DMS 273 (cell line): Measurements from ENCODE around the gene FOXP3.
"Not testable (repeated sequence)": the region's sequence is repeated elsewhere in the genome, so short reads cannot be mapped to it uniquely, and the experiment has no call there.

Source experiments
- DNase-seq: peaks from one replicate; lab custom pipeline; 2025; ENCODE audit not compliant: unreplicated experiment; lab: John Stamatoyannopoulos, UW

FOXP3 gene, protein sequence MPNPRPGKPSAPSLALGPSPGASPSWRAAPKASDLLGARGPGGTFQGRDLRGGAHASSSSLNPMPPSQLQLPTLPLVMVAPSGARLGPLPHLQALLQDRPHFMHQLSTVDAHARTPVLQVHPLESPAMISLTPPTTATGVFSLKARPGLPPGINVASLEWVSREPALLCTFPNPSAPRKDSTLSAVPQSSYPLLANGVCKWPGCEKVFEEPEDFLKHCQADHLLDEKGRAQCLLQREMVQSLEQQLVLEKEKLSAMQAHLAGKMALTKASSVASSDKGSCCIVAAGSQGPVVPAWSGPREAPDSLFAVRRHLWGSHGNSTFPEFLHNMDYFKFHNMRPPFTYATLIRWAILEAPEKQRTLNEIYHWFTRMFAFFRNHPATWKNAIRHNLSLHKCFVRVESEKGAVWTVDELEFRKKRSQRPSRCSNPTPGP

DNA sequence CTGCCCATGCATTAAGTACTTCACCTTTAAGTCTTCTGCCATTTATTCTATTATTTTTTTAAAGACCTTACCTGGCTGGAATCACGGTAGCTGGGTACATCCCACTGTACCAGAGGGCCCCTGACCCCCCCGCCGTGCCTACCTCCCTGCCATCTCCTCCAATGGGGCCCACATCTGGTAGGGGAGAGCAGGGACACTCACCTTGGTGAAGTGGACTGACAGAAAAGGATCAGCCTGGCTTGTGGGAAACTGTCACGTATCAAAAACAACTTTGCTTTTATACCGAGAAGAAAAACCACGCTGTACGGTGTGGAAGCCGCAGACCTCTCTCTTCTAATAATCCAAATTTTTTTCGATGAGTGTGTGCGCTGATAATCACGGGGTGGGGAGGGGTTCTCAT lies at the start of gene FOXP3:
Gene FOXP3, minus strand, starts transcription at position 251 of the 400 bp plus-strand sequence. CDS start 6,205 bp downstream, outside the sequence.
- no peak for DNase-seq

DNA sequence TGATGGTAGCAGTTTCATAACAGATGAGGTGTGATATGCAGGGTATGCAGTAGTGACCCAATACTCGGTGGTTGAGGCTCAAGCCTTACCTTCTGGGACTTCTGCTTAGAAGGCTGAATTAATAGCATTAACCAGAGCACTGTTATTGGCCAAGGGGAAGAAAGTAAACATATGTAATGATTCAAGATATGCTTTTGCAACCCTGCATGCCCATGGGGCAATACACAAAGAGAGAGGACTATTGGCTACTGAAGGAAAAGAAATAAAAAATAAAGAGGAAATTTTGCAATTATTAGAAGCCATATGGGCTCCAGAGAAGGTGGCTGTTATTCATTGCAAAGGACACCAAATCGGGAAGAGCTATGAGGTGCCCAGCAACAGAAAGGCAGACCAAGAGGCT lies 47.7 kb upstream of the FOXP3 start:
- DNase-seq, result no peak

DNA sequence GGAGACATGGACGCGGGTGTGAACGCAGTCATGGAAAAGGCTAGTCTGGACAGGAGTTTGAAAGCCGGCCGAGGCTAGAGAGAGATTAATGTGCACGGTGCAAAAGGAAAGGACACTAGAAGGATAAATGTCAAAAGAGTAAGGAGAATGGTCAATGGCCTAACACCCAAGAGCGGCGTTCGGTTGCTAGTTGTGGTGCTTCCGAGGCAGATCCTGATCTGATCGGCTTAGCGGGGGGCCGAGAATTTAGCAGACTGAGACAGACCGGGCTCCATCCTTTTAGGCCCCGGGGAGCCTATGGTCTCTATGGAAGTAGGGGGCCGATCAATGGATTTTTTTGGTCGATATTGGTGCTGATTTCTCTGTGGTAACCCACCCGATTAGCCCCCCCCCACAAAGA lies 45.9 kb upstream of the FOXP3 start:
- DNase-seq, result no peak

DNA sequence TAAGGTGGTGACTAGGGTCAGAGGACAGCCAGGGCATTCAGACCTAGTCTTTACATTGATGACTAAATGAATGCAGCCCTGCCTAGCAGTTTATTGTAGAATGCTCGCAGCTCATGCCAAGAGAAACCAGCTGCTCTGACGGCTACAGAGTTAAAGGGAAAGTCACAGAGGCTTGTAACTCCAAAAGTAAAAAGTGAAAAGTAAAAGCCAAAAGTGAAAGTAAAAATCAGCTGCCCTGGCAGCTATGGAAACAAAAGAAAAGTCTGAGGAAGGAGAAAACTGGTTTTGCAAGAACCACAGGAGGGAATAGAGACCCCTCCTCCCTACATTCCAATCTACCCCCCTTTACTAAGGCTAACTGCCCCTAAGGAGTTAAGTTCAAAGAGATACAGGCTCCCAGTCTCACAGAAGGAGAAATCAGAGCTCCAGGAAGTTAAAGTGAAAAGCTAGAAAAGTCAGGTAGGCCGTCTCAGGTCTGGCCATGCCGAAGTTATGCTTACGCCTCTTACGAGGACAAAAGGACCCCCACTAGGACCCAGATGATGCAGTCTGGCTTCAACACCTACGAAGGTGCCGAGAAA lies 45.0 kb upstream of the FOXP3 start:
- DNase-seq, result no peak

DNA sequence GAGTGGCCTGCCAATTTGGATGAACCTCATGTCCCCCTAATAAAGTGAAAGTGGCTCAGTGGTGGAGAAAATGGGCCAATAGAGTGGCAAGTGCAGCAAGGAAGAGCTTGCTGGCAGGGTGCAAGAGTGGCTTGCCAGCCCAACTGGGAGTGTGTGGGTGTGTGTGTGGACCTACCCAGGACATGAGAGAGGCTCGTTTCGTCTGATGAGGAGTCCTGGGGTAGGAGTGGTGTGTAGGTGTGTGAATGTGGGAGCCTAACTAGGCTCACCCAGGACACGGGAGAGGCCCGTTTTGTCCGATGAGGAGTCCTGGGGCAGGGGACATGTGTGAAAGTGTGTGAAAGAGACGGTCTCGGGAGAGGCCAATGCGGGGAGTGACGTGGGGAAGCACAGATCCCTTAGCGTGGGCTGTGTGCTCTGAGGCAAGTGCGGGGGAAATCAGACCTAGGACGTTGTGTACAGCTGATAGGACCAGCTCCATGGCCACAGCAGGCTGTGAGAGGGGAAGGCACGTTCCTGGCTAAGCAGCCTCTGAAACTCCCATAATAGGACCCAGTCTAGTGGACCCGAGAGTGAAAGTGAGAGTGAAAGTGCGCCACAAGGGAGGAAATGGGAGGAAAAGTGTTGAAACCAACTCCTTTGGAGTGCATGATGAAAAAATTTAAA lies 44.2 kb upstream of the FOXP3 start:
- no peak for DNase-seq

DNA sequence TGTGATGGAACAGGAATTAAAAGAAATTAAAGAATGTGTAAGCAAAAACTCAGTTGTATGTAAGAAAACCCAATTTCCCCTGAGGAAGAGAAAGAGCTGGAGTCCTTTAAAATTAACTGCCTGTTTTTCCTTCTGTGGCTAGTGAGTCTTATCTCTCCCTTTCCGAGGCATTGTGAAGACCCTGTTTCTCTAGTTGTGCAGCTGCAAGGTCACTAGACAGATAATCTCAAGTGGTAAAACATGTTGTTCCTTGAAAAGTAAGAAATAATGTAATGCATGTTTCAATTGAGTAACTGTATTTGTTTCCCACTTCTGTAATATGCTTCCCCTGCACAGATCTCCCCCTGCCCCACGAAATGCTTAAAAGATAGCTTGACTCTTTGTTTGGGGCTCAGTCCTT lies 43.3 kb upstream of the FOXP3 start:
- DNase-seq, result not testable (repeated sequence)

DNA sequence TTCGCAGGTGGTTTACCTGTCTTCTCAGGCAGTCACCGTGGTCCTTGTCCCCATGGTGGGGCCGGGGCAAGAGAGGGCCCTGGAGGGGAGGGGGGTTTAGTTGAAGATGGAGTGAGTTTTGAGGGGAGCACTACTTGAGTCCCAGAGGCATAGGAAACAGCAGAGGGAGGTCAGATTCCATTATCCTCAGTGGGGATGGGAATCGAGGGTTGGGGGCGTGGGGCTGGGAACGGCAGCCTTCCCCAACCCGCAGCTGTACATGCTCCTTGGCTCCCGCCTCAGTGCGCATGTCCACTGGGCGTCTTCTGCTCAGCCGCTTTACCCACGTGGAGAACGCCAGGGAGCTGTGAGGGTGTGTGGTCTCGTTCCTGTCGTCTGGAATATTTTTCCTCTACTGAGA lies 38.8 kb upstream of the FOXP3 start, which contains the start of gene GAGE10:
Gene GAGE10, plus strand, starts transcription at position 301 of the 400 bp plus-strand sequence. CDS start 1,214 bp downstream, outside the sequence.
- DNase-seq, result no peak

DNA sequence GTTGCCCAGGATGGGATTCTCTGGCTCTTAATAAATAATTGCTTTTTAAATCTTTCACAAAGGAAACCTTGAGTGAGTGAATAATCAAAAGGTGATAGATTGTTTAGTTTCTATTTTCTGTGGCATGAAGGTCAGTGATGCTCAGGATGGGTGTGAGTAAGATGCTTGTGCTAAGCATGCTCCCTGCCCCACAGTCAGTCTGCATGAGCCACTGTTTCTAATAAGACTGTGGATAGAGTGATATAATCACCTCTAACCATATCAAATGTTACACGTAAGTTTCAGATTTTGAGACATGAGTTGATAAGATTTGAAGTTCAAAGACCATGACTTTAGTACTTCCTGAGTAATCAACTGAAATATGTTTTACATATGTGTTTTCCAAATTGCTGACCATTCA lies 36.2 kb upstream of the FOXP3 start:
- no peak for DNase-seq

DNA sequence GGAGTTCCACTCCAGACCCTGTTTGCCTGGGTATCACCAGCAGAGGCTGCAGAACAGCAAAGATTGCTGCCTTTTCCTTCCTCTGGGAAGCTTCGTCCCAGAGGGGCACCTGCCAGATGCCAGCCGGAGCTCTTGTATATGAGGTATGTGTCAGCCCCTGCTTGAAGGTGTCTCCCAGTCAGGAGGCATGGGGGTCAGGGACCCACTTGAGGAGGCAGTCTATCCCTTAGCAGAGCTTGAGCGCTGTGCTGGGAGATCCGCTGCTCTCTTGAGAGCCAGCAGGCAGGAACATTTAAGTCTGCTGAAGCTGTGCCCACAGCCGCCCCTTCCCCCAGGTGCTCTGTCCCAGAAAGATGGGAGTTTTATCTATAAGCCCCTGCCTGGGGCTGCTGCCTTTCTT lies 34.8 kb upstream of the FOXP3 start:
- DNase-seq, result not testable (repeated sequence)

DNA sequence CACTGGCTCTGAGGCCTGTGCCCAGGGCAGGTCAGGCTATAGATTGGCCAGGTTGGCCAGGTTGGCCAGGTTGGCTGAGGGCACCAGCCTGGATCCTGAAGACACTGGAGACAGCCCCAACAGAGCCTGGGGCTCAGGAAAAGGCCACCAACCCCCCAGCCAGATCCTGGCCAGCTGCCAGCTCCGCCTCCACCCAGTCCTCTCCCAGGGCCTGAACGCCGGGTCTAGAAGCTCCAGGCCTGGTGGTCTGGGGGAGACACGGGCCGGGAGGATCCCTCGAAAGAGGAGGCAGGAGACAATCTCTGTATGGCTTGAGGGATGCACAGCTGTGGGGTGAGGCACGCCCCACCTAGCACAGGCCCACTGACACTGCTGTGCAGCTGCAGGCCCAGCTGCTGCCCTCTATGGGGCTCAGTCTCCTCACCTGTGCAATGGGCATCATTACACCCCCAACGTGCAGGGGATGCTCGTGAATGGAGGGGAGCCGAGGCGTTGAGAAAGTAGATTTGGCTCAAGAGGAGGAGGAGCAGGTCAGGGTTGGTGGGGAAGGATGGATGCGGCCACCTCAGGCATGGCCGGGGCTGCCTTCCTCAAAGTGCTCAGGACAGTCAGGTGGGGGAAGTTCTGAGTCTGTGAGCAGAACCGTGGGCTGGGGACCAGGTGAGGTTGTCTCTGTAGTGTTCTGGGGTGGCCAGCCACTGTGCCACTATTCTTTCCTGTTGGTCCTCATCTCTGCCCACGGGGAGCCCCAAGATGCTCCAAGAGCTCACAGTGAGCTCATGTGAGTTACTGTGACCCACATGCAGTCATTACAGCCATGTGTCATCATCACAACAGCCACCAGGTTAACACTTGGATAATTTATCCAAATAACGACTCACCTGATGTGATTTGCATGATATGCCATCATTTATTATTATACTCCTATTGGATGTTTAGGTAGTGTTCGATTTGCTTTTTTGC lies 28.2 kb upstream of the FOXP3 start:
- DNase-seq, result peak; percentile 7

DNA sequence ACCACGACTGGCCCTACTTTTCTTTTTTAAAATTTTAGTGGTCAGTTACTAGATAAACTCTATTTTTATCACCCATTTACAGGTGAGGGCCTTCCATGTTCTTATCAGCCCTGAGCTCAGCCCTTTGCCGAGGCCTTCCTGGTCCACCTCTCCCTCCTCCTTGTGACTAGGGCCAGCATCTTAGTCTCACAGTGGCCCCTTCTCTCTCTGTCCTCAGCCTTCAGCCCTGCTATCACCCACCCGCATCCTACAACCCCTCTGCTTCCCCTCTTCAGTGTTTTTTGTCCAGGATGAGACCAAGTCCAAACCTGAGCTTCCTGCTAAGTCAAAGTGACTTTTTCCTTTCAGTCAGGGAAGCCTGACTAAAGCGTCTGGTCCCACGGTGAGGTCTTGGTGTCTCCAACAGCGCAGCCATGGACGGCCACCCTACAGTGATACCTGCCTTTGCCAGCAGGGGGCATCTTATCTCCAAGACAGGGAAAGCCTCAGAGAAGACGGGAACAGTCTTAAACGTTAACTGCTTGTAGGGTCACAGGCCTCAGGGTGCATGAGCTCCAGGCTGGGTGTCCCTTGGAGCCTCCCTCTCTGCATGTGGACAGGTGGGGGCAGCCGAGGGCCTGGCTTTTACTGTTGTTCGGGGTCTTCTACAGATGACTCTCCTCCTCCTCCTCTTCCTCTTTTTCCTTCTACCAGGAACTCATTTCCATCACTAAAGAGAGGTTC lies 27.3 kb upstream of the FOXP3 start:
- DNase-seq, result peak; percentile 83

DNA sequence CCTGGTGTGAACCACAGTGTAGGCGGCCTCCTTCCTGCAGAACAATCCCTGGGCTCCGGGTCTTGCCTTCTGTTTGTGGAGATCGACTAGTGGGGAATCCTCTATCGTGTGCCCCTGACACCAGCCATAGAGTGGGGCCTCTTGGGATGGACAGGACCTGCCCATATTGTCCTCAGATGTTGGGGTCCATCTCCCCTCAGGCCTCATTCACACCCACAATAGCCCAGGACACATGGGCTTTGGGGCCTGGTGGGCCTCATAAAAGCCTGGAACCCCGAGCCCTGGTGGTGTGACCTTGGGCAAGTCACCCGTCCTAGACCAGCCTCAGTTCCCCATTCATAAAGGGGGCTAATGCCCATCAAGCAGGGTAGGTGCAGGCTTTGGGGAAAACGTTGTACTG lies 25.7 kb upstream of the FOXP3 start:
- DNase-seq, result no peak

DNA sequence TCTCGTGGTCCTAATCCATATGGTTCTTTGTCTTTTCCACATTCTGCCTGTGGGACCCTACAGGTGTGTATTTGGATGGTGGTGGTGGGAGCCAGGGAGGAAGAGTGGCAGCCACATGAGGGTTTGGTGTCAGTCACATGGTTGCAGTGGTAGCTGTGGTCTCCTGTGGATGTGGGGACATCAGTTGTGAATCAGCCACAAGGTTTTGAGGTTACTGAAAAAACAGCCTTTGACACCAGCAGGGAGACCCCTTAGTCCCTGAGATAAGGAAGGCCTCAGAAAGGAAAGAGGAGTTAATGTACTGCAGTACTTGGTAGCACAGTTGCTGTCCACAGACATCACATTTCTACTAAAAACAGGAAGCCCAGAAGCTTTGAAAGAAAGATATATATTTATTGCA lies 23.2 kb upstream of the FOXP3 start:
- DNase-seq, result no peak

DNA sequence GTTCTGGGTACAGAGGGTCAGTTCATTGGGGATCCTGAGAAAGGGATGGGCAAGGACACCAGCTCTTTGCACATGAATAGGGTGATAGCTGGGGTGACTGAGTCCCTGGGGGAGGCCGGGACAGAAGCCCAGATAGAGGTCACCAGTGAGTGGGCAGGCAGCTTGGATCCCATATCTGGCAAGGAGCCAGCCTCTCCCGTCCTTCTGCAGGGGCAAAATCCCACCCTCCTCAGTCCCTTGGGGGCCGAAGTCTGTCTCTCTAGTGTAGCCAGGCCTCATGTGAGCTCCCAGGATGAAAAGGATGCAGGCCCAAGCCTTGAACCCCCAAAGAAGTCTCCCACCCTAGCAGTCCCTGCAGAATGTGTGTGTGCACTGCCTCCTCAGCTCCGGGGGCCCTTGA lies 22.1 kb upstream of the FOXP3 start:
- DNase-seq, result no peak

DNA sequence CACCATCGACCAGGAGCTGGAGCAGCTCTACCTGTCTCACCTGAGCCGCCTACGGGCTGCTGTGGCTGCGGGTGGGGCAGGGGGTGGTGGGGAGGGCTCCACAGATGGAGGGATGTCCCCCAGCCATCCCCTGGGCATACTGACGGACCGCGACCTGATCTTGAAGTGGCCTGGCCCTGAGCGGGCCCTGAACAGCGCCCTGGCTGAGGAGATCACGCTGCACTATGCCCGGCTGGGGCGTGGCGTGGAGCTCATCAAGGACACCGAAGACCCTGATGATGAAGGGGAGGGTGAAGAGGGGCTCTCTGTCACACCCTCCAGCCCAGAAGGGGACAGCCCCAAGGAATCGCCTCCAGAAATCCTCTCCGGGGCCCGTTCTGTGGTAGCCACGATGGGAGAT lies 21.6 kb upstream of the FOXP3 start:
- no peak for DNase-seq

DNA sequence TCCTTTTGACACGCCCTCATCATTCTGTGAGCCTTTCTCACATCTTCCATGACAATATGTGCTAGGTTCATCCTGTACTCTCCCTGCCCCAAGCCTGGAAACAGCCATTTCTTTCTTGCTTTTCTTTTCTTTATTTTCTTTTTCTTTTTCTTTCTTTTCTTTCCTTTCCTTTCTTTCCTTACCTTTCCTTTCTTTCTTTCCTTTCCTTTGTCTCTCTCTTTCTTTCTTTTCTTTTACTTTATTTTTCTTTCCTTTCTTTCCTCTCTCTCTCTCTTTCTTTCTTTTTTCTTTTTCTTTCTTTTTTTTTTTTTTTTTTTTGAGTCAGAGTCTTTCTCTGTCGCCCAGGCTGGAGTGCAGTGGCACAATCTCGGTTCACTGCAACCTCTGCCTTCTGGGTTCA lies 19.7 kb upstream of the FOXP3 start:
- DNase-seq, result no peak

DNA sequence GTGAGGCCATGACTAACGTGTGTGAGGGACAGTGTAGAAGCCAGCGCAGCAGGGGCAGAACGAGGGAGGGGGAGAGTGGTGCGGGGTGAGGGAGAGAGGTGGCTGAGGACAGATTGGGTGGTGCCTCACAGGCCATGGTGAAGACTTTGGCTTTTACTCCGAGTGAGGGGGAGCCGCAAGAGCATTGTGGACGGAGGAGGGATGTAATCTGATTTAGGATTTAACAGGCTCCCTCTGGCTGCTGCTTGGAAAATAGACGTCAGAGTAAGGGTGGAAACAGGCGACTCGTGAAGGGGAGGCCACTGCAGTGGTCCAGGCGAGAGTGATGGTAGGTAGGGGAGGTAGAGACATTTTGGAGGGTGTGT lies 18.1 kb upstream of the FOXP3 start:
- DNase-seq, result peak; percentile 61

DNA sequence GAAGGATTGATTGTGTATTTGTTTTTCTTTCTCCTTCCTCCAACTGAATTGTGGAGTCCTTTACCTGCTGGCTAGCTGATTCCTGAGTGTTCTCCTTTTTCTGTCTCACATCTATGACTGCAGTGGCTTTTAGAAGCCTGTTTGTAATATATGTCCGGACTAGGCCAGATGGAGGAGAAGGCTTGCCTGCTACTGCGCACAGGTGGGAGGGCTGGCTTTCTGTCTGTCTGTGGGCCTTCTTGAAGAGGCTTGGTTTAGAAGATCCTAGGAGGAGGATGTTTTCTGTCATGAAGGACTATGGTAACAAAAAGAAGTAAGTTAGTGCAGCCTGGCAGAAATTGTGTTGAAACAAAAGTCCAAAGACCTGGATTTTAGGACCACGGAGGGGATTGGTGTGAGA lies 13.6 kb upstream of the FOXP3 start:
- DNase-seq, result no peak

DNA sequence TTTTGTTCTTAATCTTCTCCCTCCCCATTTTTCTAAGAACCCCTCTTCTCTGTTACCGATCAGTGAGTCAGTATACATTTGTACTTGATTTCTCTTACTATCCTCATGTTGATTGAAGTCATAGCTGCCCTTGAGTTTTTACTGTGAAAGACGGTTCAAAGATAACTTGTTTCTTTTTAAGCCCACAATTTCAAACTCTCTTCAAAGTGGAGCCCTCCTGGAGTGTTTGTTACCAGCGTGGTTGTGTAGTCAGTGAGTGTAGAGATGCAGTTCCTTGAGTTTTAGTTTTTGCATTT lies 13.0 kb upstream of the FOXP3 start:
- no peak for DNase-seq

DNA sequence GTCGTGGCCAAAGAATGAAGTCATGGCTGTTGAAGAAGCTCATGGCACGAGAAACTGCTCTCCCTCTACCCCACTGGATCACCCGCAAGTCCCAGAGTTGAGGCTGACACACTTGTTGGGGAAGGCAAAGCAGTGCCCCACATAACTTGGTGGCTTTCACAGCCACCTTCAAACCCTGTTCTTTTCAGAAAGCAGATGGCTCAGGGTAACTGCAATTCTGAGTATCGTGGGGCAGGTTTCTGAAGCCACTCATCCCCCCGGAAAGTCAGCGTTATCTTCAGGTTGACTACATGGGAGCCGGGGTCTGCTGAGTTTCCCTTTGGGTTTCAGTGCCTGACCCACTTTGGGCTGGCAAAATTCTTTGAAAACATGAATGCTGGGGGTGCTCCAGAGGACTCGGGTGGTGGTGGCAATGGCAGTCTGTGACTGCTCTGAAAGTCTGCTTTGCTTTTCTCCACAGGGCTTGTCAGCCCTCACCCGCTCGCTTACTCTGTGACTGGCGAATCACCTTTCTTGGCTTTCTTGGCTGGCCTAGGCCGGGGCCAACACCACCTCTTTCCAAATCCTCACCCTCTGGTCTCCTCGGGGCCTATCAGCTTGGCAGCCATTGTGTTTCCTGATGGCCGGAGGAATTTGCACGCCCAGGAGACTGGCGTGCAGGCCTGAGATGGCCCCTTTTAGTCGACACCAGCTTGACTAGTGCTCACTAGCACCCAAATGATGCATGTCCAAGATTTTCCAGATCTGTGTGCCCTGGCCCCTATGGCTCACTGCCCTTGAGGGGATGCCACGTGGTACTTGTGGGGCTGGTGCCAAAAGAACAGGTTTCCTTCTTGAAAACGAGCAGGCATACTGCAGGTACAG lies 12.4 kb upstream of the FOXP3 start:
- DNase-seq, result no peak
